ENCODE results near the gene PCYT1B.
A peak's percentile ranks its signal among the peaks of the same experiment; 100 is the strongest.

PCYT1B gene

DNA sequence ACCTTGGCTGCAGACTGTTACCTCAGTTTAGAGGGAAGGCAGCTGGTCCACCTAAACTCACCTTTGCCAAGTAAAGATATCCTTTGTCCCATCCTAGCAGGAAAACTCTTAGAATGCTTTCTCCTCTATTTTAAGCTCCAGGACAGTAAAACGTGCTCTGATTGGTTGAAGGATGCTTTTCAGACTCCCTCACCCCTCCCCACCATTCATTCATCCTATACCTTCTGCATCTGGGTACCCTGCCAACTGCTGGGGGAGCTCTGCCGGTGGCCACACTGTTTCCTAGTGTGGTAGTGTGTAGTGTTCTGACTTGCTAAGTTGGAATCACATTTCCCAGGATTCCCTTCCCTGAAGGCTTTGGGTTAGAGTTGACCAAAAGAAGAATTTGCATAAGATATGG, 26.3 kb upstream of the PCYT1B start:
- no peak overlapping the region for H3K4me3 ChIP-seq (ENCODE audit: low read length in 2 of 2)
- no peak overlapping the region for H4K8ac ChIP-seq (ENCODE audit: low read depth, low read length)
- no peaks in the 10 kb centered on the region for H3K9me3 ChIP-seq (replicated peaks in 1 of 2; ENCODE audit: control insufficient read depth in 2 of 2, insufficient read depth in 1 of 2, low read depth in 1 of 2, low read length in 2 of 2)
- no peak overlapping the region for H2BK120ac ChIP-seq (ENCODE audit: low read depth, low read length)
- DNase-seq (ENCODE audit: low spot score), result no peak
- no peak overlapping the region for H3K4me2 ChIP-seq (ENCODE audit: insufficient read depth, low read length, poor library complexity, severe bottlenecking)
- no peak overlapping the region for H3K4ac ChIP-seq (ENCODE audit: low read length)
- no peak overlapping the region for H2BK15ac ChIP-seq (ENCODE audit: low read length)
- no peak overlapping the region for H3K27ac ChIP-seq (replicated peaks; ENCODE audit: low read length)
- H2BK5ac ChIP-seq (ENCODE audit: low read length), result no peak overlapping the region
- no peak overlapping the region for H3K23ac ChIP-seq (ENCODE audit: low read depth, low read length, poor library complexity)
- H3K18ac ChIP-seq (ENCODE audit: low read length), result no peak overlapping the region
- WGBS, 2 donors (ENCODE audit: extremely low coverage in 2 of 2, insufficient read length in 2 of 2, insufficient replicate concordance in 1 of 2), result no CpG with 5 or more reads among the region's 2 CpGs
- peaks cover 0 to 3% of the 10 kb centered on the region in 2 donors for H3K4me1 ChIP-seq (ENCODE audit: control insufficient read depth in 2 of 2, insufficient read depth in 1 of 2, low read depth in 1 of 2, low read length in 2 of 2)
- no peak overlapping the region for H4K91ac ChIP-seq (ENCODE audit: low read depth, low read length, poor library complexity)
- no peaks in the 10 kb centered on the region for H3K27me3 ChIP-seq (ENCODE audit: control insufficient read depth in 3 of 3, insufficient read depth in 3 of 3, low read depth in 1 of 3, low read length in 3 of 3)
- no peak overlapping the region for H3K9ac ChIP-seq (ENCODE audit: low read depth, low read length, poor library complexity)
- H3K36me3 ChIP-seq (replicated peaks in 1 of 2; ENCODE audit: control insufficient read depth in 2 of 2, insufficient read depth in 2 of 2, low read length in 2 of 2), result no peaks in the 10 kb centered on the region
- H3K79me1 ChIP-seq (ENCODE audit: low read depth, low read length), result peaks cover 2% of the 10 kb centered on the region
- peak overlapping the region; percentile 43 for H2AFZ ChIP-seq (ENCODE audit: low read length)
- H3K14ac ChIP-seq (ENCODE audit: low read length), result no peak overlapping the region
- H2AK5ac ChIP-seq (ENCODE audit: low read depth, low read length), result no peak overlapping the region
- H2BK12ac ChIP-seq (ENCODE audit: low read length), result no peak overlapping the region

DNA sequence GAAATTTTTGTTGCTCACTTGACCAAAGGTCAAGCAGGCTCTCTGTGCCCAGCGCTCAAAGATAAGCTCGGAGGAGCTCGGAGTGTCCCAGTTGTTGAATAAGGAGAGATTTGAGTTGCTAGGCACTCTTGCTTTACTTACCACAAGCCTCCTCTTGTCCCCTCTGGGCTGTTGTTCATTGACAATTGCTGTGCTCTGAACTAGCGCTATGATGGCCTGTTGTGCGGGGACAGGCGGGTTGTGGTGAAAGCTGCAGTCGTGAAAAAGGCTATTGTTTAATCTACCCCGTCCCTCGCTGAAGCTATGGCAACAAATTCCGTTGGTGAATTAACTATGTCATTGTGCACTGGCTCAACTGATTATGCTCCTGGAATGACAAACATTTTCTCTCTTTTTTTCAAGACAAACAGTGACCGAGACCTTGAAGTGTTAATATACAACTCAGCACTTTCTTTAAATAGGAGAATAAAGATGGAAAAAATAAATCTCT, 25.6 kb upstream of the PCYT1B start:
- H3K36me3 ChIP-seq (replicated peaks in 1 of 2; ENCODE audit: control insufficient read depth in 2 of 2, insufficient read depth in 2 of 2, low read length in 2 of 2), result no peaks in the 10 kb centered on the region
- no peaks in the 10 kb centered on the region for H3K9me3 ChIP-seq (replicated peaks in 1 of 2; ENCODE audit: control insufficient read depth in 2 of 2, insufficient read depth in 1 of 2, low read depth in 1 of 2, low read length in 2 of 2)
- no peak overlapping the region for H3K18ac ChIP-seq (ENCODE audit: low read length)
- no peak overlapping the region for H3K4ac ChIP-seq (ENCODE audit: low read length)
- H3K27me3 ChIP-seq (ENCODE audit: control insufficient read depth in 3 of 3, insufficient read depth in 3 of 3, low read depth in 1 of 3, low read length in 3 of 3), result no peaks in the 10 kb centered on the region
- H2BK5ac ChIP-seq (ENCODE audit: low read length), result no peak overlapping the region
- peak overlapping the region in 1 of 2 donors; percentile 25 for H3K4me3 ChIP-seq (ENCODE audit: low read length in 2 of 2)
- no peak overlapping the region for H3K9ac ChIP-seq (ENCODE audit: low read depth, low read length, poor library complexity)
- peak overlapping the region; percentile 46 for H2AFZ ChIP-seq (ENCODE audit: low read length)
- H4K8ac ChIP-seq (ENCODE audit: low read depth, low read length), result no peak overlapping the region
- no peak overlapping the region for H2BK120ac ChIP-seq (ENCODE audit: low read depth, low read length)
- H3K14ac ChIP-seq (ENCODE audit: low read length), result no peak overlapping the region
- no peak overlapping the region for H2AK5ac ChIP-seq (ENCODE audit: low read depth, low read length)
- WGBS, 2 donors (ENCODE audit: extremely low coverage in 2 of 2, insufficient read length in 2 of 2, insufficient replicate concordance in 1 of 2), result no CpG with 5 or more reads among the region's 11 CpGs
- H2BK12ac ChIP-seq (ENCODE audit: low read length), result no peak overlapping the region
- no peak overlapping the region for H3K4me2 ChIP-seq (ENCODE audit: insufficient read depth, low read length, poor library complexity, severe bottlenecking)
- H3K79me1 ChIP-seq (ENCODE audit: low read depth, low read length), result peaks cover 2% of the 10 kb centered on the region
- DNase-seq (ENCODE audit: low spot score), result peak; percentile 32
- H3K23ac ChIP-seq (ENCODE audit: low read depth, low read length, poor library complexity), result no peak overlapping the region
- no peak overlapping the region for H2BK15ac ChIP-seq (ENCODE audit: low read length)
- peak overlapping the region; percentile 44 for H3K27ac ChIP-seq (replicated peaks; ENCODE audit: low read length)
- H3K4me1 ChIP-seq (ENCODE audit: control insufficient read depth in 2 of 2, insufficient read depth in 1 of 2, low read depth in 1 of 2, low read length in 2 of 2), result peaks cover 0 to 4% of the 10 kb centered on the region in 2 donors
- H4K91ac ChIP-seq (ENCODE audit: low read depth, low read length, poor library complexity), result no peak overlapping the region

DNA sequence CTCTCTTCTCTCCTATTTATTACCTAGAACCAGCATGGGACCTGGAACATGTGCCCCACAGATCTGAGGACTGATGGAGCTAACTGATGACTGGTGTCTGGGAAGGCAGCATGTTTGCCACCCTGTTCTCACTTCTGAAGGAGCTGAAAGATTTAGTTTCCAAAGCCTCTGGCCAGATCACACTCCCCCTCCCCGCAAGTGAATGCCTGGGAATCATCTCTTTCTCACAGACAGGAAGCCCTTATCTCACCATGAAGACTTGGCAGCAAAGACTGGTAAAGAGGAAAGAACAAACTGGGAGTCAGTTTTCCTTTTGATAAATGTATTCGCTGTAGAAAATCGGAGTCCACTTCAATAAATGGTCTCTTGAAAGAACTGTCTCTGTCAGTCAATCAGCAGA, 21.0 kb upstream of the PCYT1B start:
- Histone ChIP-seq H3K18ac (ENCODE audit: low read length) (no peak overlapping the region), H3K4me3 (ENCODE audit: low read length in 2 of 2) (no peak overlapping the region), H3K27me3 (ENCODE audit: control insufficient read depth in 3 of 3, insufficient read depth in 3 of 3, low read depth in 1 of 3, low read length in 3 of 3) (no peaks in the 10 kb centered on the region), H4K8ac (ENCODE audit: low read depth, low read length) (no peak overlapping the region), H3K4me2 (ENCODE audit: insufficient read depth, low read length, poor library complexity, severe bottlenecking) (no peak overlapping the region), H3K14ac (ENCODE audit: low read length) (no peak overlapping the region), H2BK120ac (ENCODE audit: low read depth, low read length) (no peak overlapping the region), H4K91ac (ENCODE audit: low read depth, low read length, poor library complexity) (no peak overlapping the region), H2BK5ac (ENCODE audit: low read length) (no peak overlapping the region), H3K23ac (ENCODE audit: low read depth, low read length, poor library complexity) (no peak overlapping the region), H3K9me3 (replicated peaks in 1 of 2; ENCODE audit: control insufficient read depth in 2 of 2, insufficient read depth in 1 of 2, low read depth in 1 of 2, low read length in 2 of 2) (no peaks in the 10 kb centered on the region), H2AK5ac (ENCODE audit: low read depth, low read length) (no peak overlapping the region), H2AFZ (ENCODE audit: low read length) (no peak overlapping the region), H3K79me1 (ENCODE audit: low read depth, low read length) (peaks cover 2% of the 10 kb centered on the region), H3K4me1 (ENCODE audit: control insufficient read depth in 2 of 2, insufficient read depth in 1 of 2, low read depth in 1 of 2, low read length in 2 of 2) (peaks cover 0 to 1% of the 10 kb centered on the region in 2 donors), H2BK15ac (ENCODE audit: low read length) (no peak overlapping the region), H3K9ac (ENCODE audit: low read depth, low read length, poor library complexity) (no peak overlapping the region), H3K36me3 (replicated peaks in 1 of 2; ENCODE audit: control insufficient read depth in 2 of 2, insufficient read depth in 2 of 2, low read length in 2 of 2) (no peaks in the 10 kb centered on the region), H2BK12ac (ENCODE audit: low read length) (no peak overlapping the region), H3K27ac (replicated peaks; ENCODE audit: low read length) (no peak overlapping the region), H3K4ac (ENCODE audit: low read length) (no peak overlapping the region)
- no peak for DNase-seq (ENCODE audit: low spot score)
- WGBS, 2 donors (ENCODE audit: extremely low coverage in 2 of 2, insufficient read length in 2 of 2, insufficient replicate concordance in 1 of 2), result no CpG with 5 or more reads among the region's 3 CpGs

DNA sequence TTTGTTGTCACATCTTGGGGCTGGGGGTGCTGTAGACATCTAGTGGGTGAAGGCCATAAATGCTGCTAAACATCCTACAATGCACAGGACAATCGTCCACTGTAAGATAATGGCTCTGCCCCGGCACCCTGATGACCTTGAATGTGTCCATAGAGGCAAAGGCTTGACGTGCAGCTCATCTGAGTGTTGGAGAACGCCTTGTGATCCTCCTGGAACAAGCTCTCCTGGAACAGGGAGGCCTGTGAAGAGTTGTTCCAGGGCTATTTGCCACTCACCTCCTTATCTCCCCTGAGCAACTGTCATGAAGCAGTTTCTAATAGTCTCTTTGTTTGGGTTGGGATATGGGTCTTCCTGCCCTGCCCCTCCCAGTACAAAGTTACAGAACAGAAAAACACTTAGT, 15.2 kb upstream of the PCYT1B start:
- no peak overlapping the region for H2BK12ac ChIP-seq (ENCODE audit: low read length)
- no peak overlapping the region for H3K27ac ChIP-seq (replicated peaks; ENCODE audit: low read length)

More for the DNA sequence above, 15.2 kb upstream of the PCYT1B start:
- Histone ChIP-seq H3K18ac (ENCODE audit: low read length) (no peak overlapping the region), H3K23ac (ENCODE audit: low read depth, low read length, poor library complexity) (no peak overlapping the region), H3K14ac (ENCODE audit: low read length) (no peak overlapping the region), H2BK15ac (ENCODE audit: low read length) (no peak overlapping the region), H2AFZ (ENCODE audit: low read length) (no peak overlapping the region), H4K8ac (ENCODE audit: low read depth, low read length) (no peak overlapping the region), H3K4me3 (ENCODE audit: low read length in 2 of 2) (no peak overlapping the region), H3K9ac (ENCODE audit: low read depth, low read length, poor library complexity) (no peak overlapping the region), H3K4ac (ENCODE audit: low read length) (no peak overlapping the region), H3K79me1 (ENCODE audit: low read depth, low read length) (no peaks in the 10 kb centered on the region), H3K9me3 (replicated peaks in 1 of 2; ENCODE audit: control insufficient read depth in 2 of 2, insufficient read depth in 1 of 2, low read depth in 1 of 2, low read length in 2 of 2) (no peaks in the 10 kb centered on the region), H2BK120ac (ENCODE audit: low read depth, low read length) (no peak overlapping the region), H3K27me3 (ENCODE audit: control insufficient read depth in 3 of 3, insufficient read depth in 3 of 3, low read depth in 1 of 3, low read length in 3 of 3) (no peaks in the 10 kb centered on the region), H2AK5ac (ENCODE audit: low read depth, low read length) (no peak overlapping the region), H2BK5ac (ENCODE audit: low read length) (no peak overlapping the region), H4K91ac (ENCODE audit: low read depth, low read length, poor library complexity) (no peak overlapping the region), H3K36me3 (replicated peaks in 1 of 2; ENCODE audit: control insufficient read depth in 2 of 2, insufficient read depth in 2 of 2, low read length in 2 of 2) (no peaks in the 10 kb centered on the region), H3K4me2 (ENCODE audit: insufficient read depth, low read length, poor library complexity, severe bottlenecking) (no peak overlapping the region), H3K4me1 (ENCODE audit: control insufficient read depth in 2 of 2, insufficient read depth in 1 of 2, low read depth in 1 of 2, low read length in 2 of 2) (peaks cover 2% of the 10 kb centered on the region in 2 donors)
- no peak for DNase-seq (ENCODE audit: low spot score)
- no CpG with 5 or more reads among the region's 4 CpGs for WGBS, 2 donors (ENCODE audit: extremely low coverage in 2 of 2, insufficient read length in 2 of 2, insufficient replicate concordance in 1 of 2)
